Activated CD4-positive, alpha-beta T cell treated with anti-CD3 and anti-CD28 coated beads, Interleukin-2, amount 50 U/mL, for 4 hours (primary cell): ENCODE results near the gene ANO2.
"Not testable (repeated sequence)": the region's sequence is repeated elsewhere in the genome, so short reads cannot be mapped to it uniquely, and the experiment has no call there.

Experiments
- DNase-seq, 2 experiments: peaks; one replicate each; pipeline ENCODE4 v3.0.0-alpha.2; 2020

The ANO2 gene

GRCh38 chr12:5571115-5571514, 373.9 kb downstream of the ANO2 start:
- DNase-seq, result no peak

GRCh38 chr12:5570416-5570815, 374.6 kb downstream of the ANO2 start:
- no peak for DNase-seq

GRCh38 chr12:5568325-5568981, 376.6 kb downstream of the ANO2 start:
- no peak for DNase-seq

GRCh38 chr12:5567016-5567725, 377.9 kb downstream of the ANO2 start:
- no peak for DNase-seq

DNA sequence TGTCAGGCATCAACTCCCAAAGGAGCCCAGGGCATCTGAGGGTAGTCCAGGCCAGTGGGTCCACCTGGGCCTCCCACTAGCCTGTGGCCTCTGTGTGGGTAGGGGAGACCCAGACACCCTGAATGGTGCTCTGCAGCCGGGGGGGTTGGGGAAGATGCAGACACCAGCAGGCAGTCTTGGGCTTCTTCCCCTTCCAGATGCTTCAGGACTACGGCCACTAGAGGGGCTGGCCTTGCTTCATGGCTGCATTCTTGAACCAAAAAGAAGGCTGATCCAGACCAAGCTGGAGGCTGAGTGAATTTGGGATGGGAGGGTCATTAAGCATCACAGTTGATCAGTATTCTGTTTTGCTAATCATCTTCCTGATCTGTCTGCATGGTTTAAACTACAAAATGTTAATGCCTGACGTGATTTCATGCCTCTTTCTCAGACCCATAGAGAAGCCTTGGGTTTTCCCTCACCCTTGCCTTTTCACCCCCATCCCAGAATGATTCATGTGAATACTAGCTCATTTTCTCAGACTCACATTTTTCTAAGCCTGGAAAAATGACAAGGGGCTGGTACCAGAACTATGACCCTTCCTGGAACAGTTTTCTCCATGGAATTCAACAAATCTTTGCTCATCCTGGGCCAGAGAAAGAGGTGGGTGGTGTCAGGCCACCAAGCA, 379.0 kb downstream of the ANO2 start:
- DNase-seq, result no peak

- no peak for DNase-seq
Measured at GRCh38 chr12:5562581-5562980, 382.5 kb downstream of the ANO2 start.

DNA sequence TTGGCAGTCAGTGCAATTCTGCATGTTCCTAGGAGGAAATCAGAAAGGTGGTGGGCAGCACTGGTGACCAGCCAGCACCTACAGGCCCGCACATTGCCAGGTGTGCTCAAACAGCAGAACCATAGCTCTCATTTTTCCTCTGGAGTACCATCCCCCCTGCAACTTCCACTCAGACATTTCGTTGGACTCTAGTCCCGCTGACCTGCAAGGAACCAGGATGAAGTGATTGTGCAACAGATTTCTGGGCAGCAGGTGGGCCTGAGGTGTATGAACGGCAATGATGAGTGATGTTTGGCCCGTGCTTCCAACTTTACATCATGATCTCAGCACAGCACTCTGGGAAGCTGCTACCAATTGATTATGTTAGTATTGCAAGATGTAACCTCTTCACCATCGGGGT, 383.2 kb downstream of the ANO2 start:
- no peak for DNase-seq

GRCh38 chr12:5561057-5561456, 384.0 kb downstream of the ANO2 start:
- no peak for DNase-seq

- DNase-seq, result no peak
Measured at GRCh38 chr12:5560265-5560664, 384.8 kb downstream of the ANO2 start.

DNA sequence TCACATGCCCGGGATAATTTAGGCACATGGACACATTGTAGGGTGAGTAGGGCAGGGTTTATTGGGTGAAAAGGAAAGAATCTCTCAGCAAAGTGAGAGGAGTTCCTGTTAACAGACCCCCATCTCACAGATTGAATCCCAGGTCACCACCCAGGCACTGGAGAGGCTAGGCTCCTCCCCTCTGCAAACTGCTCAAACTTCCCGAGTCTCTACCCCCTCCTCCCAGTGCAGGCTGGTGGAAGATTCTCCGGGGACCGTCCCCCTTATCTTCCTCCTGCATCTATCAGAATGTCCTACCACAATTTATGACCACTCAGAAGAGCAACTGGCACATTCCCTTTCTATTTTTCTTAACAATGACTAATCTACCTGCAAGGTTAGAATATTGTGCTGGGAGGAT, 387.2 kb downstream of the ANO2 start:
- no peak for DNase-seq

GRCh38 chr12:5556946-5557673, 387.9 kb downstream of the ANO2 start:
- no peak for DNase-seq

GRCh38 chr12:5556033-5556614, 388.9 kb downstream of the ANO2 start:
- DNase-seq, result no peak

DNA sequence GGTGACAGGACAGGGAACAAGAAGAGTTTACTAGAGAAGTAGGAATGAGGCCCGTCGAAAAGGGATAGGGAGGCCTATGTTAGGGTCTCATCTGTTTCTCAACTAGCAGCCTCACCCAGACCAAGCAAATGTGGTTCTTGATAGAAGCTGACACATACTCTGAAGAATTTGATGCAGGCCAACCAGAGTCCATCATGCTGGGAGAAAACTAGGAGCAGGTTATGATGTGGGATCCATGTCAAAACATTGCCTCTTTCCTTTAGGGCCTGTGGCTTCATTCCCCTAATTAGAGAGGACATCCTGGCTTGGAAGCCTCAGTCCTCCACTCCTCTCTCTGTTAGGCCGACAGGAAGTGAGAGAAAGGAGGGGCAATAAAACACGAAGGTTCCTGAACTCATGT, 390.3 kb downstream of the ANO2 start:
- DNase-seq, result no peak

DNA sequence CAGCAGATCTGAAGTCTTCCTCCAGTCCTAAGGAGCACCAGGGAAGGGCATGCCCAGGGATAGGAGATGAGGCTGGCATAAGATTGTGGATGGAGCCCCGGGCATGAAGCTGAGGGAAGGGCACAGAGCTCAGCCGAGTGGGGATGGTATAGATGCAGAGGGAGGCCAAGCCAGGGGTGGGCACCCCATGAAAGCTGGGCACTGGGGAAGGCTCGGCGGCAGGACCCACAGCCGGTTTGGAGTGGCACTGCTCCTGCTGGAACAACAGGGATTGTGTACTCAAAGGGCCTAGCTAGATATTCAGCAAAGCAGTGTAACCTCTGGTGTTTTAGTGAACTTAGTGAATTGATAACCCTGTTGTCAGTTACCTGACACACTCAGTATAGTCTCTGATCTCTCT, 396.0 kb downstream of the ANO2 start:
- DNase-seq, result no peak

- no peak for DNase-seq
Measured at GRCh38 chr12:5548152-5548943, 396.7 kb downstream of the ANO2 start.

- DNase-seq, result no peak
Measured at GRCh38 chr12:5546616-5547015, 398.4 kb downstream of the ANO2 start.

DNA sequence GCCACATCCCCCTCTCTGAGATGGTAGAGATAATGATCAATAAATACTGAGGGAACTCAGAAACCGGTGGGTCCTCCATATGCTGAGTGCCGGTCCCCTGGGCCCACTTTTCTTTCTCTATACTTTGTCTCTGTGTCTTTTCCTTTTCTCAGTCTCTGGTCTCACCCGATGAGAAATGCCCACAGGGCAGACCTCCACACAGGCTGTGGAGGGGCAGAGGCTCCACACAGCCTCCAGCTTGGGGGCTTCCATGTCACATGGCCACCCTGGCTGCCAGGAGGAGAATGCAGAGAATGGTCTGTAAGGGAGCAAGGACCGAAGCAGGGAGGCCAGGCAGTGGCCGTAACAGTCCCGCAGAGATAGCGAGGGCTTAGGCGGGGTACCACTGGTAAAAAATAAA, 407.3 kb downstream of the ANO2 start:
- DNase-seq, result no peak

- DNase-seq, result not testable (repeated sequence)
Measured at GRCh38 chr12:5537026-5537615, 407.9 kb downstream of the ANO2 start.

DNA sequence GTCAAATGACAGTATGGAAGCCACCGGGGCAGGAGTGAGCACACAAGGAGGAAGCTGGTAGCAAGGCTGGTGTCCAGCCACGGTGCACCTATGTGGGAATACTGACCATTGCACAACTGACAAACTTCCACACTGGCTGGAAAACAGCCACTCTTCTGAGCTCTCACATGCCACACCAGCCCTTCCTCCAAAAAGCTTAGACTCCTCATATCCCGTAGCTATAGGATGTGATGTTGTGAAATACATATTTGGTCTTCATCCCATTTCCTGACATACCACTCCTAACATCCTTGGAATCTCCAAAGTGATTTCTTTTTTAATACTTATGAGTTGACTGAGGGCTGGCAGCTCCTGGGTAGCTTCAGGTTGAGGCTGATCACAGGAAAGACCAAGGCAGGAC, 409.5 kb downstream of the ANO2 start:
- DNase-seq, result no peak

GRCh38 chr12:5534426-5535199, 410.4 kb downstream of the ANO2 start:
- DNase-seq, result no peak

DNA sequence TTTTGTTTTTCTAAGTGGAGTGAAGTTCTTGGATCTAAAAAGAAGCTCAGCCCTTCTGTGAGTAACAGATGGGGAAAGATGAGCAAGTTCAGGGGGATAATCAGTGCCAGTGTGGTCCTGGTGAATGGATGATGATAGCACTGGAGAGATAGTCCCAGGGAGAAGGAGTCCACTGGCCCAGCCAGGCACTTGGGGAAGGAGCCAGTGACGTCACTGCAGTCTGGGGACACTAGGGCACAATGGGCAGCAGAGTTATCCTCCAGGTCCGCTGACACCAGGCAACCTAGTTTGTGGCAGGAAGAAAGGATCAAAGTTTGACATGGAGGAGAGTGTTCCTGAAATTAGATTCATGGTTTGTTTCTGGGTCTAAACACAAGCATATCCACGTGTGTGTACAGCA, 411.7 kb downstream of the ANO2 start:
- no peak for DNase-seq
